Right ventricle myocardium superior (tissue), 1 donor: ENCODE measurements around the gene VAMP2. TPM values are rescaled to one million over a fixed set of nuclear protein-coding genes. Genes with fewer than 3 reads are reported as not detected.

Experiments
- ATAC-seq: fragments of 200-7000 bp; cut with Tn5 transposase; one replicate; pipeline ENCODE4 v1.9.1; 2020; ENCODE audit warnings: mild to moderate bottlenecking; ENCODE audit not compliant: poor library complexity
- DNase-seq: peaks from one replicate; pipeline ENCODE4 v3.0.0-alpha.2; 2020
- intact Hi-C: fragments of 100-400 bp; cut with DNase I; formaldehyde crosslinking; loops from one replicate; pipeline ENCODE4 v1.11.2; 2022
- total RNA-seq: library from RNA; stranded (reverse); fragmentation: NEBNext Ultra II Directional; extraction: Animal tissue kit (Norgen Biotek cat#: 25700); gene quantifications from one replicate; pipeline ENCODE4 v1.2.1, GENCODE V29; 2021
- donor health status: DM: no; HTN: yes; CAD: no; lungs with severe emphysema.

VAMP2 gene
- total RNA-seq, 1 donor from 2014 or later, result 54.8 TPM

GRCh38 chr17:8159459-8160223 lies 3.1 kb downstream of the VAMP2 start:
- intact Hi-C loops, result loop anchor here (5.0 kb wide), 1 partner anchor 37 kb away; the partner anchor contains the start of gene HES7
- ATAC-seq (no peak), DNase-seq (peak; percentile 11)

GRCh38 chr17:8159032-8159400 lies 3.7 kb downstream of the VAMP2 start:
- DNase-seq (no peak), ATAC-seq (no peak)
- intact Hi-C loops, result no loop called here

DNA sequence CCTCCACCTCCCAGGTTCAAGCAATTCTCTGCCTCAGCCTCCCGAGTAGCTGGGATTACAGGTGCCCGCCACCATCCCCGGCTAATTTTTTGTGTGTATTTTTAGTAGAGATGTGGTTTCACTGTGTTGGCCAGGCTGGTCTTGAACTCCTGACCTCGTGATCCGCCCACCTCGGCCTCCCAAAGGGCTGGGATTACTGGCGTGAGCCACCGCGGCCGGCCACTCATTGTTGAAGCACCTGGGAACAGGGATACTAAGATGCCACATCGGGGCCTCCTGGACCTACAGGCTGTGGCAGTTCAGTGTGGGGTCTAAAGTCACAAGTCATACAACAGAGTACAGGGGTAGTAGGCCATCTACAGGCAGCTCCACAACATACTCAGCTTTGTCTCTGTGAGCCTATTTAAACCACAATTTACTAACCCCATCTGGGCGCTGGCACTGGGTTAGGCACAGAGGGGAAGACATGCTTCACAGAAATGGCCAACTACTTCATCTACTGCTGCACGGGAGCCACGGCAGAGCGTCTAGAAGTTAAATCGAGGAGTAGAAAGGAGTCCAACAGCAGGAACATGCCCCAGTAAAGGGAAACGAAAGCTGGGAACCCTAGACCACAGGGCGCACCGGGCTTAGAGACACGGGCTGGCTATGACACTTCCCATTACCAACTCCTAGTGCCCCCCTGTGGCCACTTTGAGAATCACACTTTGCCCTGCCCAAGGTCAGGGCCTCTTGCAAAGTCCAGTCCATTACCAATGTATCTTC lies 4.3 kb downstream of the VAMP2 start:
- peak; percentile 95 for DNase-seq
- intact Hi-C loops, result no loop called here

GRCh38 chr17:8156246-8156992 lies 6.3 kb downstream of the VAMP2 start:
- peak; percentile 63 for ATAC-seq
- DNase-seq, result peak; percentile 100
- intact Hi-C loops, result no loop called here

More for the DNA sequence above, 4.3 kb downstream of the VAMP2 start:
- ATAC-seq, result peak; percentile 8

- intact Hi-C loops, result no loop called here
- ATAC-seq (no peak), DNase-seq (no peak)
Measured at GRCh38 chr17:8155996-8156245, 6.8 kb downstream of the VAMP2 start.

GRCh38 chr17:8155231-8155995 lies 7.3 kb downstream of the VAMP2 start:
- ATAC-seq, result no peak
- intact Hi-C loops, result no loop called here

GRCh38 chr17:8154608-8155155 lies 8.1 kb downstream of the VAMP2 start:
- DNase-seq, result no peak
- intact Hi-C loops, result no loop called here

More at GRCh38 chr17:8155231-8155995, 7.3 kb downstream of the VAMP2 start:
- peak; percentile 37 for DNase-seq

DNA sequence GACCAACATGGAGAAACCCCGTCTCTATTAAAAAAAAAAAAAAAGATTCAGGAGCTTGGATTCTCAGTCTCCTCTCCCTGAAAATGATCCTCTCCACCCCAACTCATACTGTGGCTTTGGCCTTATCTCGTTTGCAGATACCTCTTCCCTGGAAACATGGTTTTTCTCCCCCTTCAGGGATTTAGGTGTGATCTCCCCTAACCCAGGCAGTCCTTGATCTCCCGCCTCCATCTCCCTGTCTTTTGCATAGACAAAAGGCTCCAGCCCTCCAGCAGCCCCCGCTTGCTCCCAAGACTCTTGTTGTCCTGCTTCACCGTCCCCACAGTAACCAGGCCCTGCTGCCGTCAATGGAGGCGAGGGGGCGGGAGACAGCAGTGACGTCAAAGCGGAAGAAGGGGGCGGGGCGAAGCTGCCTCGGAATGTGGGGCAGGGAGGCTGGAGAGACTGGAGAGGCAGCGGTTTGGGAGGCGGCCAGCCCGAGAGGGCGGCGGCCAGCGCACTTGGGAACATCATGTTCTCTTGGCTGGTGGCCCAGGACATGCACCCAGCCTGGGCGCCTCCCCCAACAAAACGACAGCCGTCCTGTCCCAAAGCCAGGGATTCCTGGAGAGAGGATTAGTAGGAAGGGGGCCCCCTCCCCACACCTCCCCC lies 8.7 kb downstream of the VAMP2 start:
- intact Hi-C loops, result no loop called here
- ATAC-seq, result peak; percentile 57
- DNase-seq, result peak; percentile 100

More at GRCh38 chr17:8154608-8155155, 8.1 kb downstream of the VAMP2 start:
- no peak for ATAC-seq

GRCh38 chr17:8153525-8153956 lies 9.2 kb downstream of the VAMP2 start:
- ATAC-seq (peak; percentile 3), DNase-seq (peak; percentile 83)
- intact Hi-C loops, result no loop called here

- intact Hi-C loops, result no loop called here
- ATAC-seq (no peak), DNase-seq (no peak)
Measured at GRCh38 chr17:8153031-8153451, 9.7 kb downstream of the VAMP2 start.

DNA sequence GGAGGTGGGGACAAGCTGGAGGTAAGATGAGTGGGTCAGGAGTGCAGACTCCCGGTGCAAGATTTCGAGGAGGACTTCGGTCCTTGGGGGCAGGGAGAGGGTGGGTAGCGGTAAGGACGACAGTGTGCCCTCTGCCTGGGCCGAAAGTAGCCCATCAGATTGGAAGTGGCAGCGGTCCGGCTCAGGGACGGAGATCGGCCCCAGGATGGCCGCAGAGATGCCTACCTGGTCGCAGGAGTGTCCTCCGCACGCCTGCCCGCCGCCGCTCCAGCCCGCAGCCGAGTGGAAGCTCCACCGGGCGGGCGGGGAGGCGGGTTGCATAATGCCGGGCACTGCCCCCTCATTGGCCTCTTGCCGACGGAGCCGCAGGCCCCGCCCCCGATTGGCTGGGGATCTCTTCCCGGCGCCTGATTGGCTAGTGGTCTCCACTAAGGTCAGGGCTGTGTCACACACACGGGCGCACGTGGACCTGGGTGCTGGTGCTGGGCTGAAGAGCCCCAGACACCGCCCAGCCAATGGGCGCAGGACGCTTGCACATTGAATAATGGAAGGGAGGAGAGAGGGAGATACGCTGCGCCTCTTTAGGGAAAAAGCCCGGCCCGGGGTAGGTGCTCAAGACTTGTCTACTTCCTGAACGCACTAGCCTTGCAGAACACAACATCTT lies 10.5 kb downstream of the VAMP2 start, which contains the start of gene PER1:
Gene PER1 (minus strand): TSS at position 293 of the 664 bp plus-strand sequence. CDS start 1,698 bp downstream, outside the sequence.
- ATAC-seq (peak; percentile 52), DNase-seq (peak; percentile 99)
- intact Hi-C loops, result no loop called here

- ATAC-seq (peak; percentile 28), DNase-seq (peak; percentile 97)
- intact Hi-C loops, result no loop called here
Measured at GRCh38 chr17:8151641-8152111, 11.1 kb downstream of the VAMP2 start.

DNA sequence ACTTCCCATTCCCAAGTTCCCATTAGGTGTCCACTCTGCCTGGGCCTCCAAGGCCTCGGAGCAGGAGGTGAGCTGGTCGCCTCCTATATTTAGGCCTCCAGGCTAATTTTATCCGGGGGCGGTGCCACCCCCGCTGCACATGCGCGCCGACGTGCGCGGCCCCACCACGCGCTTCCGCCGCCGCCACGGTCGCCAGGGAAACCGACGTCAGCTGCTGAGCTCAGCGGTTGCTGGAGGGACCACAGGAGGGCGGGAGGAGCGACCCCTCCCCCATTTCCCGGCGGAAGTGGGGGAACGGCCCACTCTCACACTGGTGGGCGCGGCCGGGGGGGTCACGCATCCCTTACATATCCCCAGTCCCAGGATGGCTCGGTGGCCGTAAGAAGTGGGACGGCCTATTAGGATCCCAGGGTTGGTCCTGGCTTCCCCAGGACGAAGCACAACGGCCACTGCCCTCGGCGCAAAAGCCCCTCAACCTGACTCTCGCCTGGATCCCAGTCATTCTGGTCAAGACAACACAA lies 11.6 kb downstream of the VAMP2 start:
- intact Hi-C loops, result no loop called here
- DNase-seq (peak; percentile 95), ATAC-seq (peak; percentile 45)

GRCh38 chr17:8150194-8151119 lies 12.3 kb downstream of the VAMP2 start:
- DNase-seq (no peak), ATAC-seq (no peak)
- intact Hi-C loops, result no loop called here

DNA sequence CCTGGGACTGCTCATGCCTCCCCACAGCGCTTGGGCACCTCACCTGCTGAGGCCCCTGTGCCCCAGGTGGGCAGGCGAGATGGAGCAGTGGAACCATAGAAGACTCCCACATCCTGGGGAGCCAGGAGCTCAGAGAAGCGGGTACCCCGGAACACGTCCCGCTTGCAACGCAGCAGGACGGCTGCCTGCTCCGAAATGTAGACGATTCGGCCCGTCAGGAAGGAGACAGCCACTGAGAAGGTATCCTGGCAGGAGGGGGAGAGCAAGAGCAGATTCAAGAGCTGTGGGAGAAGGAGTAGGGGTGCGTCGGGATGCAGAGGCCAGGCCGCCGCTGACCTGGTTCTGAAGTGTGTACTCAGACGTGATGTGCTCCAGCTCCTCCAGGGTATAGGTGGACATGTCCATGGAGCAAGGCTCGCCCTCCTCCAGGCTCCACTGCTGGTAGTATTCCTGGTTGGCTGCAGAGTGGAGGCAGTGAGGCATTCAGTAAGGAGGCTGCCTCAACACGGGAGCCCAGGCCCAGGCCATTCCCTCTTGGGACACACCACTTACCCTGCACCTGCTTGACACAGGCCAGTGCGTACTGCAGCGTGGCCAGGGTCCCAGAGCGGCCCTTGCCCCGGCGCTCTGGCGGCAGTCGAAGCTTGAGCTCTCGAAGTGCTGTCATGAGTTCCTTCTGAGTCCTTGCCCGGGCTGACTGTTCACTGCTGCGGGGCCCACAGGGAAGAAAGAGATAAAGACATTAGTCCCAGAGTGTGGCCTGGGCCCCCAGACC lies 13.1 kb downstream of the VAMP2 start:
- DNase-seq (no peak), ATAC-seq (no peak)
- intact Hi-C loops, result no loop called here
